Measurements from ENCODE around the gene MAP4K1. TPM values are rescaled to one million over a fixed set of nuclear protein-coding genes. Genes with fewer than 3 reads are reported as not detected.
A peak's percentile ranks its signal among the peaks of the same experiment; 100 is the strongest.

The MAP4K1 gene
- total RNA-seq, 1 experiment from 2014 or later = 3.5 TPM

DNA sequence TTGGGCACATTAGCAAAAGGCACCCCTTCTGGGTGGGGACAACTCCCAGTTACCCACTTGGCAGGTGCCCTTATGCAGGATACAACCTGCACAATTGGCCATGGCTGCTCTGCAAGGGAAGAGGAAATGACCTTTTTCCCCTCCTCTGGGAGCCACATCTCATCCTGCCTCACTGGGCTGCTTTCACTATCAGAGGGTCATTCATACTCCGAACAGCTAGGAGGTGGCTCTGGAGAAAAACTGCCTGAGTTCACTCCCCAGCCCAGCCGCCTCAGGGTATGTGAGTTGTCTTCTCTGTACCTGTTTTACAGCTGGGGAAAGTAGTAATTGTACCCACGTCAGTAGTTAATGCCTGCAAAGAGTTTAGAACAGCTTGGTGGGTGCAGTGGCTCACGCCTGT, 22.6 kb upstream of the MAP4K1 start:
- DNase-seq = no peak
- H3F3A ChIP-seq (ENCODE audit: insufficient read depth, low read depth) = peaks cover 38% of the 10 kb centered on the region; the same call in 1 of the 2 replicates
- H3K9me2 ChIP-seq (ENCODE audit: insufficient read depth) = no peaks in the 10 kb centered on the region
- intact Hi-C loops (cut with micrococcal nuclease; ENCODE audit: unreplicated experiment) = no loop called here
- ChIA-PET POLR2A (ENCODE audit: unreplicated experiment) (interaction anchor here (0.6 kb wide), 1 partner anchor 225 kb away, joined by 7 read pairs; no protein-coding TSS in a partner anchor), CTCF (no interaction called here)
- peaks cover 5% of the 10 kb centered on the region for H3K79me2 ChIP-seq (ENCODE audit: low read depth)
- BruUV-seq (replicated peaks) = no TSS peak
- TF ChIP-seq, protein P1, sequence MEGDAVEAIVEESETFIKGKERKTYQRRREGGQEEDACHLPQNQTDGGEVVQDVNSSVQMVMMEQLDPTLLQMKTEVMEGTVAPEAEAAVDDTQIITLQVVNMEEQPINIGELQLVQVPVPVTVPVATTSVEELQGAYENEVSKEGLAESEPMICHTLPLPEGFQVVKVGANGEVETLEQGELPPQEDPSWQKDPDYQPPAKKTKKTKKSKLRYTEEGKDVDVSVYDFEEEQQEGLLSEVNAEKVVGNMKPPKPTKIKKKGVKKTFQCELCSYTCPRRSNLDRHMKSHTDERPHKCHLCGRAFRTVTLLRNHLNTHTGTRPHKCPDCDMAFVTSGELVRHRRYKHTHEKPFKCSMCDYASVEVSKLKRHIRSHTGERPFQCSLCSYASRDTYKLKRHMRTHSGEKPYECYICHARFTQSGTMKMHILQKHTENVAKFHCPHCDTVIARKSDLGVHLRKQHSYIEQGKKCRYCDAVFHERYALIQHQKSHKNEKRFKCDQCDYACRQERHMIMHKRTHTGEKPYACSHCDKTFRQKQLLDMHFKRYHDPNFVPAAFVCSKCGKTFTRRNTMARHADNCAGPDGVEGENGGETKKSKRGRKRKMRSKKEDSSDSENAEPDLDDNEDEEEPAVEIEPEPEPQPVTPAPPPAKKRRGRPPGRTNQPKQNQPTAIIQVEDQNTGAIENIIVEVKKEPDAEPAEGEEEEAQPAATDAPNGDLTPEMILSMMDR (conservative IDR thresholded peaks at IDR 0.05) = no peak
- no peak for TF ChIP-seq EZH2 (IDR thresholded peaks at IDR 0.05; ENCODE audit: low read depth)
- H2AFZ ChIP-seq = no peak overlapping the region
- H3K4me1 ChIP-seq (replicated peaks; ENCODE audit: insufficient read depth) = peaks cover 44% of the 10 kb centered on the region
- no peak overlapping the region for H3K4me3 ChIP-seq
- H4K20me1 ChIP-seq (ENCODE audit: insufficient read depth) = no peaks in the 10 kb centered on the region
- H3K36me3 ChIP-seq (ENCODE audit: low read depth) = peaks cover 4% of the 10 kb centered on the region; the same call in 1 of the 2 replicates
- no peaks in the 10 kb centered on the region for H3K27me3 ChIP-seq (ENCODE audit: insufficient read depth, low read depth)
- no peak overlapping the region for H3K4me2 ChIP-seq
- H3K27ac ChIP-seq = no peak overlapping the region
- H3K9me3 ChIP-seq (ENCODE audit: insufficient read depth, low read depth) = no peaks in the 10 kb centered on the region

DNA sequence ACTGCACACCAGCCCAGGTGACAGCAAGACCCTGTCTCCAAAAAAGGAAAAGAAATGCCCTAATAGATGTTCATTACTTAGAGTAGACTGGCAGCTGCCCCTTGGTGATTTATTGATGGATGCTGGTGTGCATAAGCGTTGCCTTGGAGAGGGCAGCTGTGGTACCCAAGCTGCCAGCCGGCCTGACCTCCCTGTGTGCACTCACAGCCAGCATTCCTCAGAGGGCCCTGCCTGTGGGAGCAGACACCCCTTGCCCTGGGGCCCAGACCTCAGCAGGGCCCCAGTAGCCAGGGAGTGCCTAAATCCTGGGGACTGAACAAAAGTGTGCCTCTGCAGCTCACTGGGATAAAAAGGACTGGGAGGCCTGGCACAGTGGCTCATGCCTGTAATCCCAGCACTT, 21.9 kb upstream of the MAP4K1 start:
- H3K9me3 ChIP-seq (ENCODE audit: insufficient read depth, low read depth) = no peaks in the 10 kb centered on the region

DNA sequence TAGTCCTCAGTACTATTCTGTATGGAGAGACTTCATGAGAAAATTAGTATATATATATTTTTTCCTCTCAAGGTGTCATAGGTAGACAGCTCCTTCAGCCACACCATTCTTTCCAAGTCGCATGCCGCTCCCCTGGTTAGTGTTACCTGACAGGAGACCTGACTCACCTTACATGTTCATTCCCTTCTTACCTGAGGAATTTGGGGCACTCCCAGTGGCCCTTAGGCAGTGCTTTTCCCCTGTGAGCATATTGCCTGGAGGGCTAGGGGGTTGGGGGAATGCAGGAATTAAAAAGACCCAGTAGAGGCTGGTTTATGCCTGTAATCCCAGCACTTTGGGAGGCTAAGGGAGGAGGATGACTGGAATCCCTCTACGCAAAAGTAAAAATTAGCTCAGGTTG, 20.7 kb upstream of the MAP4K1 start:
- Histone ChIP-seq H4K20me1 (ENCODE audit: insufficient read depth) (no peaks in the 10 kb centered on the region), H3K27ac (peak overlapping the region; percentile 56), H2AFZ (no peak overlapping the region), H3K79me2 (ENCODE audit: low read depth) (peaks cover 13% of the 10 kb centered on the region), H3K4me2 (peak overlapping the region; percentile 18), H3K27me3 (ENCODE audit: insufficient read depth, low read depth) (no peaks in the 10 kb centered on the region), H3K9me2 (ENCODE audit: insufficient read depth) (no peaks in the 10 kb centered on the region), H3K4me3 (no peak overlapping the region), H3F3A (ENCODE audit: insufficient read depth, low read depth) (peaks cover 54% of the 10 kb centered on the region; the same call in 1 of the 2 replicates), H3K36me3 (ENCODE audit: low read depth) (peaks cover 11% of the 10 kb centered on the region; the same call in 1 of the 2 replicates), H3K4me1 (replicated peaks; ENCODE audit: insufficient read depth) (peaks cover 46% of the 10 kb centered on the region), H3K9me3 (ENCODE audit: insufficient read depth, low read depth) (no peaks in the 10 kb centered on the region)
- DNase-seq = peak; percentile 83 to 85
- ChIA-PET POLR2A (ENCODE audit: unreplicated experiment) (interaction anchor here (0.6 to 0.9 kb wide), 6 partner anchors 9 to 97 kb away, joined by 5 to 10 read pairs (median 7); partner anchors contain the start of gene ACTN4), CTCF (interaction anchor here (0.6 to 0.8 kb wide), 3 partner anchors 9 to 265 kb away, joined by 3 to 10 read pairs (median 3); partner anchors contain the start of gene ACTN4)
- intact Hi-C loops (cut with micrococcal nuclease; ENCODE audit: unreplicated experiment) = loop anchor here (5.0 to 10.0 kb wide), 3 partner anchors 81 to 404 kb away; no protein-coding TSS in a partner anchor
- BruUV-seq (replicated peaks) = no TSS peak
- TF ChIP-seq, protein P1 (conservative IDR thresholded peaks at IDR 0.05) = no peak
- no peak for TF ChIP-seq EZH2 (IDR thresholded peaks at IDR 0.05; ENCODE audit: low read depth)

More for the DNA sequence above, 21.9 kb upstream of the MAP4K1 start:
- Histone ChIP-seq H3K4me2 (no peak overlapping the region), H3K27ac (no peak overlapping the region), H3F3A (ENCODE audit: insufficient read depth, low read depth) (peaks cover 44% of the 10 kb centered on the region; the same call in 1 of the 2 replicates), H4K20me1 (ENCODE audit: insufficient read depth) (no peaks in the 10 kb centered on the region), H3K36me3 (ENCODE audit: low read depth) (peaks cover 11% of the 10 kb centered on the region; the same call in 1 of the 2 replicates), H3K4me1 (replicated peaks; ENCODE audit: insufficient read depth) (peaks cover 46% of the 10 kb centered on the region), H3K79me2 (ENCODE audit: low read depth) (peaks cover 12% of the 10 kb centered on the region), H3K9me2 (ENCODE audit: insufficient read depth) (no peaks in the 10 kb centered on the region), H3K4me3 (no peak overlapping the region), H3K27me3 (ENCODE audit: insufficient read depth, low read depth) (no peaks in the 10 kb centered on the region), H2AFZ (no peak overlapping the region)
- ChIA-PET CTCF (no interaction called here), POLR2A (ENCODE audit: unreplicated experiment) (interaction anchor here (0.7 kb wide), 3 partner anchors 25 to 60 kb away, joined by 3 to 5 read pairs (median 3); no protein-coding TSS in a partner anchor)
- intact Hi-C loops (cut with micrococcal nuclease; ENCODE audit: unreplicated experiment) = loop anchor here (5.0 to 10.0 kb wide), 3 partner anchors 82 to 405 kb away; no protein-coding TSS in a partner anchor
- TF ChIP-seq EZH2 (IDR thresholded peaks at IDR 0.05; ENCODE audit: low read depth) = no peak
- TF ChIP-seq, protein P1 (conservative IDR thresholded peaks at IDR 0.05) = no peak
- no TSS peak for BruUV-seq (replicated peaks)
- no peak for DNase-seq
